HepG2 (cell line): ENCODE results near the gene SLC25A38. TPM values are rescaled to one million over a fixed set of nuclear protein-coding genes. Genes with fewer than 3 reads are reported as not detected.

Source experiments
- FOXC1 ChIP-seq: sonication (generic); formaldehyde crosslinking; IDR thresholded peaks from 2 replicates; pipeline ENCODE4 v1.8.0; 2022; ENCODE audit warnings: mild to moderate bottlenecking, missing genetic modification reagents, borderline replicate concordance
- GABPA ChIP-seq, 2 experiments: IDR thresholded peaks; 2 replicates each; pipeline ENCODE4 v1.6.1; 2011 to 2016; ENCODE audit warnings: low read depth in 2 of 2, low read length in 1 of 2, missing biosample characterization in 1 of 2, missing genetic modification characterization in 1 of 2
- HNRNPH1 ChIP-seq: fragments of 200-400 bp; formaldehyde crosslinking; optimal IDR thresholded peaks from 2 replicates; pipeline ENCODE3; 2017; ENCODE audit warnings: mild to moderate bottlenecking, low read depth, low read length
- KMT2A ChIP-seq: sonication (generic); formaldehyde crosslinking; IDR thresholded peaks from 2 replicates; pipeline ENCODE4 v1.4.0; 2020; ENCODE audit warnings: missing genetic modification reagents
- MLX ChIP-seq: IDR thresholded peaks from 2 replicates; pipeline ENCODE4 v1.6.1; 2016
- NFATC3 ChIP-seq: sonication (generic); formaldehyde crosslinking; IDR thresholded peaks from 2 replicates; pipeline ENCODE4 v1.5.1; 2020; ENCODE audit warnings: mild to moderate bottlenecking, missing genetic modification reagents
- NFIB ChIP-seq: sonication (generic); formaldehyde crosslinking; IDR thresholded peaks from 2 replicates; pipeline ENCODE4 v1.9.0; 2021; ENCODE audit warnings: missing genetic modification reagents, mild to moderate bottlenecking, borderline replicate concordance
- NFKBIZ ChIP-seq: IDR thresholded peaks from 2 replicates; pipeline ENCODE4 v1.6.1; 2018; ENCODE audit warnings: missing genetic modification reagents, missing compliant biosample characterization
- RELA ChIP-seq: sonication (generic); formaldehyde crosslinking; IDR thresholded peaks from 2 replicates; pipeline ENCODE4 v1.4.0; 2020; ENCODE audit warnings: missing genetic modification reagents
- RERE ChIP-seq: IDR thresholded peaks from 2 replicates; pipeline ENCODE4 v1.6.1; 2016; ENCODE audit warnings: low read depth, missing genetic modification reagents, missing compliant biosample characterization
- SAFB2 ChIP-seq: sonication (generic); formaldehyde crosslinking; IDR thresholded peaks from 2 replicates; pipeline ENCODE4 v1.5.1; 2020; ENCODE audit warnings: missing genetic modification reagents, low read depth, mild to moderate bottlenecking, borderline replicate concordance
- SKI ChIP-seq: fragments of 450-650 bp; IDR thresholded peaks from one replicate; pipeline ENCODE4 v1.6.1; 2018; ENCODE audit warnings: mild to moderate bottlenecking; ENCODE audit not compliant: partially characterized antibody
- SSRP1 ChIP-seq: IDR thresholded peaks from 2 replicates; pipeline ENCODE4 v1.6.1; 2016; ENCODE audit warnings: control low read depth
- TCF7L2 ChIP-seq: IDR thresholded peaks from 2 replicates; pipeline ENCODE4 v1.6.1; 2011; ENCODE audit warnings: mild to moderate bottlenecking, low read depth, low read length, moderate library complexity
- THAP11 ChIP-seq: IDR thresholded peaks from 2 replicates; pipeline ENCODE4 v1.6.1; 2016; ENCODE audit warnings: missing biosample characterization, missing genetic modification reagents
- XBP1 ChIP-seq: sonication (generic); formaldehyde crosslinking; IDR thresholded peaks from 2 replicates; pipeline ENCODE4 v1.5.0; 2020; ENCODE audit warnings: missing genetic modification reagents
- ZFAT ChIP-seq: sonication (generic); formaldehyde crosslinking; conservative IDR thresholded peaks from 2 replicates; pipeline ENCODE4 v1.8.1; 2023; ENCODE audit warnings: missing genetic modification reagents, inconsistent platforms
- ZNF552 ChIP-seq: sonication (generic); formaldehyde crosslinking; IDR thresholded peaks from 2 replicates; pipeline ENCODE4 v1.9.0; 2022; ENCODE audit warnings: missing genetic modification reagents, mild to moderate bottlenecking, borderline replicate concordance
- ZNF616 ChIP-seq: sonication (generic); formaldehyde crosslinking; IDR thresholded peaks from 2 replicates; pipeline ENCODE4 v1.5.0; 2020; ENCODE audit warnings: low read depth, mild to moderate bottlenecking, missing genetic modification reagents
- ZNF644 ChIP-seq: IDR thresholded peaks from 2 replicates; pipeline ENCODE4 v1.6.1; 2016; ENCODE audit warnings: low read depth
- ZNF678 ChIP-seq: sonication (generic); formaldehyde crosslinking; IDR thresholded peaks from 2 replicates; pipeline ENCODE4 v1.4.0; 2020; ENCODE audit warnings: mild to moderate bottlenecking, missing genetic modification reagents
- polyA plus RNA-seq, 8 experiments: library from polyadenylated mRNA; depleted of rRNA in 3 of 8; stranded (reverse) in 7 of 8; unstranded in 1 of 8; fragments of >200 nt; fragmentation: Illumina TruSeq in 4 of 8; extraction: Trizol in 4 of 8; gene quantifications; 2 replicates each; pipeline versions ENCODE4 v1.2.1 to v1.2.3, GENCODE V29; 2011 to 2016; ENCODE audit warnings: low read depth in 4 of 8, missing spikeins in 1 of 8, mixed read lengths in 1 of 8; ENCODE audit not compliant: insufficient read depth in 1 of 8
- total RNA-seq, 5 experiments: library from RNA; depleted of rRNA; stranded (reverse); fragments of >200 nt; fragmentation: Illumina TruSeq; extraction: Trizol; gene quantifications; 2 replicates each; pipeline ENCODE4 v1.2.3, GENCODE V29; 2016; ENCODE audit warnings: low read depth in 1 of 5
- TF ChIP-seq, protein P1 (sequence below): sonication (generic); formaldehyde crosslinking; conservative IDR thresholded peaks from 2 replicates; pipeline ENCODE4 v1.4.0; 2020; ENCODE audit warnings: missing genetic modification reagents
- TF ChIP-seq, protein P2 (sequence below): fragments of 450-650 bp; IDR thresholded peaks from 2 replicates; pipeline ENCODE4 v1.6.1; 2017

The SLC25A38 gene
- total and polyA plus RNA-seq, 2 of the 13 experiments (the other 11 are each of a cell fraction or from before 2014, with no cell fraction given) = 32.5 to 35.4 TPM

GRCh38 chr3:39383881-39384664 is 903 bp downstream of the SLC25A38 start (continued):
- no peak for TF ChIP-seq SSRP1
- TF ChIP-seq THAP11 (CRISPR knock-in tag) = 0 out of 2 replicates have a peak, but pooled peaks have one; percentile 38
- TF ChIP-seq ZNF678 = 0 out of 2 replicates have a peak, but pooled peaks have one; percentile 7
- TF ChIP-seq NFIB = no peak
- TF ChIP-seq KMT2A (CRISPR knock-in tag) = peak; percentile 79; the same call in 1 of the 2 replicates
- no peak for TF ChIP-seq SAFB2 (CRISPR knock-in tag)
- TF ChIP-seq RERE (CRISPR knock-in tag) = no peak
- no peak for TF ChIP-seq GABPA (IDR thresholded peaks at IDR 0.05; ENCODE audit: low read depth, low read length)
- no peak for TF ChIP-seq GABPA (CRISPR knock-in tag; IDR thresholded peaks at IDR 0.05; ENCODE audit: low read depth)
- no peak; the same call in 1 of the 2 replicates for TF ChIP-seq ZNF552 (CRISPR knock-in tag)
- TF ChIP-seq MLX = peak; percentile 36; the same call in 1 of the 2 replicates
- no peak for TF ChIP-seq ZNF644
- no peak for TF ChIP-seq ZFAT (CRISPR knock-in tag)
- TF ChIP-seq TCF7L2 = no peak
- peak; percentile 46 for TF ChIP-seq SKI
- peak; percentile 80; the same call in 1 of the 2 replicates for TF ChIP-seq ZNF616 (CRISPR knock-in tag)
- no peak for TF ChIP-seq HNRNPH1
- TF ChIP-seq, protein P1, sequence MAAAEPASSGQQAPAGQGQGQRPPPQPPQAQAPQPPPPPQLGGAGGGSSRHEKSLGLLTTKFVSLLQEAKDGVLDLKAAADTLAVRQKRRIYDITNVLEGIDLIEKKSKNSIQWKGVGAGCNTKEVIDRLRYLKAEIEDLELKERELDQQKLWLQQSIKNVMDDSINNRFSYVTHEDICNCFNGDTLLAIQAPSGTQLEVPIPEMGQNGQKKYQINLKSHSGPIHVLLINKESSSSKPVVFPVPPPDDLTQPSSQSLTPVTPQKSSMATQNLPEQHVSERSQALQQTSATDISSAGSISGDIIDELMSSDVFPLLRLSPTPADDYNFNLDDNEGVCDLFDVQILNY (CRISPR knock-in tag) = 0 out of 2 replicates have a peak, but pooled peaks have one; percentile 16
- TF ChIP-seq NFATC3 (CRISPR knock-in tag) = no peak
- TF ChIP-seq FOXC1 (CRISPR knock-in tag) = no peak; the same call in 1 of the 2 replicates
- TF ChIP-seq NFKBIZ (CRISPR knock-in tag) = 0 out of 2 replicates have a peak, but pooled peaks have one; percentile 21
- no peak for TF ChIP-seq RELA
- TF ChIP-seq, protein P2, sequence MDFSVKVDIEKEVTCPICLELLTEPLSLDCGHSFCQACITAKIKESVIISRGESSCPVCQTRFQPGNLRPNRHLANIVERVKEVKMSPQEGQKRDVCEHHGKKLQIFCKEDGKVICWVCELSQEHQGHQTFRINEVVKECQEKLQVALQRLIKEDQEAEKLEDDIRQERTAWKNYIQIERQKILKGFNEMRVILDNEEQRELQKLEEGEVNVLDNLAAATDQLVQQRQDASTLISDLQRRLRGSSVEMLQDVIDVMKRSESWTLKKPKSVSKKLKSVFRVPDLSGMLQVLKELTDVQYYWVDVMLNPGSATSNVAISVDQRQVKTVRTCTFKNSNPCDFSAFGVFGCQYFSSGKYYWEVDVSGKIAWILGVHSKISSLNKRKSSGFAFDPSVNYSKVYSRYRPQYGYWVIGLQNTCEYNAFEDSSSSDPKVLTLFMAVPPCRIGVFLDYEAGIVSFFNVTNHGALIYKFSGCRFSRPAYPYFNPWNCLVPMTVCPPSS = no peak
- TF ChIP-seq XBP1 (CRISPR knock-in tag) = no peak
